NCI-H2196 (cell line): ENCODE data around the gene VPS35L.
"Not testable (repeated sequence)": the region's sequence is repeated elsewhere in the genome, so short reads cannot be mapped to it uniquely, and the experiment has no call there.

Experiments used
- DNase-seq: peaks from one replicate; lab custom pipeline; 2025; ENCODE audit not compliant: unreplicated experiment; lab: John Stamatoyannopoulos, UW

Gene VPS35L

GRCh38 chr16:19710191-19710908, 154.8 kb downstream of the VPS35L start:
- DNase-seq, result no peak

- DNase-seq, result no peak
Observed at GRCh38 chr16:19710991-19711545, 155.6 kb downstream of the VPS35L start.

GRCh38 chr16:19711643-19712042, 156.1 kb downstream of the VPS35L start:
- no peak for DNase-seq

GRCh38 chr16:19712418-19713058, 157.0 kb downstream of the VPS35L start:
- DNase-seq, result no peak

DNA sequence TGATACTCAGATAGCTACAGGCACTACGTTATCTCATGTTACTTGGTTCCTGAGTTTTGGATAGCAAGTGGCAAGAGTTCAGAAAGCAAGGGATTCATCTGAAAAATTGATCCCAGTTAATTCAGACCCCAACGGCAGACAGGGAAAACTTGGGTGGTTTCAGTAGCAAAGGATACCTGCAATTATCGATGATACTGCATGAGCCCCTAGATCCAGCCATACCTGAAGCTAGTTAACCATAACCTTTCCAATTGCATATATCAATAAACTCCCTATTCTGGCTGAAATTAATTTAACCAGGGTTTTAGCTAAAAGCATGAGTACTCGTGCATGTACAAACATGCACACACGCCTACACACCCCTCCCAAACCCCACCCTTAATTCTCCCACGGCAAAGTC, 158.2 kb downstream of the VPS35L start:
- no peak for DNase-seq

DNA sequence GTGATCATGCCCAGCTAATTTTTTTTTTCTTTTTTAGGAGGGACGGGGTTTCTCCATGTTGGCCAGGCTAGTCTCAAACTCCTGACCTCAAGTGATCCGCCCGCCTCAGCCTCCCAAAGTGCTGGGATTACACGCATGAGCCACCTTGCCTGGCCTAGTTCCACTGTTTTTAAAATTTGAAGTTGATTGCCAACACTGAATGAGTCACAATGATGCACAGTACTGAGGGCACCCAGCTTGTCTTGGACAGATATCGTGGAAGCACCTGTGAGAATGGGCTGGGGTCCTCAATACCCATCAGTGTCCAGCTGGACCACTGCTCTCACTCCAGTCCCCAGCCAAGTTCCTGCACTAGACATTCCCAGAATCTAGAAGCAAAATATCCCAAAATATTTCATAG, 160.1 kb downstream of the VPS35L start:
- no peak for DNase-seq

DNA sequence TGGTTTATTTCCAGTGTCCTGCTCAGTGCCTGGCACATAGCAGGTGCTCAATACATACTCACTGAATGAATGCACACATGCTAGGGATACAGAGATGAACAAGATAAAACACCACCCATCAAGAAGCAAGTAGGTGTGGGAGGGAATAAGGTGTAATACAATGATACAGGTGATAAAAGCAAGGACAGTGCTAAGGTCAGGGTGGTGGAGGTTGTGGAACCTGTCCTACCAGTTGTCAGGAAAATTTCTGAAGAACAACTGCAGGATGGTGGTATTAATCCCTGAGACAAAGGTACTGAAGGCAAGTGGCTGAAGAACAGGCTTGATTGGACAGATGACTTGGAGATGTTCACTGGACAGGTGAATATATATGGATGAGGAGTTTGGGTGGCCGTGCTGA, 160.7 kb downstream of the VPS35L start:
- no peak for DNase-seq

DNA sequence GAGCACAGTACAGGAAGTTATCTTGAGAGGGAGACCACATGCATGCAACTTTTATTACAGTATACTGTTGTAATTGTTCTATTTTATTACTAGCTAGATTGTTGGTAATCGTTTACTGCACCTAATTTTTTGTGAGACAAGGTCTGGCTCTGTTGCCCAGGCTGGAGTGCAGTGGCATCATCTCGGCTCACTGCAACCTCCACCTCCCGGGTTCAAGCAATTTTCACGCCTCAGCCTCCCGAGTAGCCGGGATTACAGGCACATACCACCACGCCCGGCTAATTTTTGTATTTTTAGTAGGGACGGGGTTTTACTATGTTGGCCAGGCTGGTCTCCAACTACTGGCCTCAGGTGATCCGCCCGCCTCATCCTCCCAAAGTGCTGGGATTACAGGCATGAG, 161.2 kb downstream of the VPS35L start:
- DNase-seq, result not testable (repeated sequence)

DNA sequence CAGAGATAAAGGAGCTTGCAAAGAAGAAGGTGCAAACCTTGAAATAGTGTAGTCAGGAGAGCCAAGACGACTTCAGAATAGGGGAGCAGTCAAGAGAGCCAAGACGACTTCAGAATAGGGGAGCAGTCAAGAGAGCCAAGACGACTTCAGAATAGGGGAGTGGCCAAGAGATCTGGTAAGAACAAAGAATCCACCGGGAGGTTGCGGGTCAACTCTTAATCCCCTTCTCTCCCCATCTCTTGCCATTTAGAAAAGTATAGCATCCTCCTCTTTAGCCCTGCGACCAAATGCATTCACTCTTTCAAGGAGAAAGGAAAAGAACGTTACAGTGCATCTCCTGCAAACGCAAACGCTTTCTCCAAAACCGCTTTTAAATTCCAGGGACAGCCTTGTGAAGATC, 161.8 kb downstream of the VPS35L start:
- no peak for DNase-seq

- peak; percentile 90 for DNase-seq
Observed at GRCh38 chr16:19717741-19718623, 162.5 kb downstream of the VPS35L start, which contains the start of the genes IQCK and KNOP1. TSS of gene IQCK (plus strand) at chr16:19718271. CDS start at chr16:19718307, 36 bp downstream. TSS of gene KNOP1 (minus strand) at chr16:19718227. CDS start at chr16:19715035, 3,192 bp downstream.

- no peak for DNase-seq
Observed at GRCh38 chr16:19718624-19718965, 163.1 kb downstream of the VPS35L start.

DNA sequence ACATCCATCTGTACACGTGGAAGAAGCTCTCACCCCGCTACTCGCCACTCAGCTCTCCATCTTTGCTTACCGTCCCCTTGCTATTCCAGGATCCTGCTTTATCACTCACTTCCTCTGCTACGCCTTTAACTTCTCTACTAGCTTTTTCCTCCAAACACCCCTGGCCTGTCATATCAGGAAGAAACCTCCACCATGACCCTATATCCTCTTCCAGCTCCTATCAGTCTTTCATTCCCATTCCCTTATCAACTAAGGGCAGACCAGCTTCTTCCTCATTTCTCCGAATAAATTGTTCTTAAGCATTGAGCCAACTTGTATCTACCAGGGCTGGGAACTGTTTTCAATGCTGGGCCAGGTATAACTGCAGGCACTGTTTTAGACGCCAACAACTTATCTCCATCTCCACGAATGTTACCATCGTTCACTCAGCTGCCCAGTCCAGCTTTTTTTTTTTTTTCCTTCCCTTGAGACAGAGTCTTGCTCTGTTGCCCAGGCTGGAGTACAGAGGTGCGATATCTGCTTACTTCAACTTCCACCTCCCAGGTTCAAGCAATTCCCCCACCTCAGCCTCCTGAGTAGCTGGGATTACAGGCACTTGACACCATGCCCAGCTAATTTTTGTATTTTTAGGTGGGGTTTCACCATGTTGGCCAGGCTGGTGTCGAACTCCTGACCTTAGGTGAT, 166.9 kb downstream of the VPS35L start:
- no peak for DNase-seq

DNA sequence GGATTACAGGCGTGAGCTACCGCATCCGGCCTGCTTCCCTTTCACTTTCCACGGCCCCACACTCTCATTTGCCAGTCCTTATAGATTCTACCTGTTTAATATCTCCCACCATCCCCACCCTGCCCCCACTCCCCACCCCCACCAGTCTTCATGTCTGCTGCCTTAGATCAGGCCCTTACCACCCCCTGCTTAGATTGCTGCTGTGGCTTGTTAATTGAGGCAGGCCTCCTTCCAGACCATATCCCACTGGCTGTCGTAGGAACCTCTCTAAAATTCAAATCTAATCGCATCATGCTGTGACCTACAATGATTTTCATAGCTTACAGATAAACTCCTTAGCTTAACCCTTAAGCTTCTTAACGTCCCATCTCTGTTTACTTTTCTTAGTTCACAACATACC, 167.5 kb downstream of the VPS35L start:
- no peak for DNase-seq

- no peak for DNase-seq
Observed at GRCh38 chr16:19728636-19728965, 173.1 kb downstream of the VPS35L start.

DNA sequence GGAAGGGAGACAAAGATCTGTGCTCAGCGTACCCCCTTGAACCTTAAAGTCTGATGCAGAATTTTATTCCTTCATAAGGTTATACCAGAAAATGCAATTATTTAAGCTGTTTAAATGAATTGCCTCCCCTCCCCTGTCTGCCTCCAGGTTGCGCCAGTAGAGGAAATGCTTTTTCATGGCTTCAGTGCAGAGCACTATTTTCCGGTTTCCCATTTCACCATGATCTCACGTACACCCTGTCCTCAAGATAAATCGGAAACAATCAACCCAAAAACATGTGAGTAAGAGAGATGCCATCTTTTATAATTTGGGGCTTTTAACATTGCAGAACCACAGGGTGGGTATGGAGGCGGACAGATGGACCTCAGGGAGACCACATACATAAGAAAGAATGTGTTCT, 178.0 kb downstream of the VPS35L start:
- no peak for DNase-seq

DNA sequence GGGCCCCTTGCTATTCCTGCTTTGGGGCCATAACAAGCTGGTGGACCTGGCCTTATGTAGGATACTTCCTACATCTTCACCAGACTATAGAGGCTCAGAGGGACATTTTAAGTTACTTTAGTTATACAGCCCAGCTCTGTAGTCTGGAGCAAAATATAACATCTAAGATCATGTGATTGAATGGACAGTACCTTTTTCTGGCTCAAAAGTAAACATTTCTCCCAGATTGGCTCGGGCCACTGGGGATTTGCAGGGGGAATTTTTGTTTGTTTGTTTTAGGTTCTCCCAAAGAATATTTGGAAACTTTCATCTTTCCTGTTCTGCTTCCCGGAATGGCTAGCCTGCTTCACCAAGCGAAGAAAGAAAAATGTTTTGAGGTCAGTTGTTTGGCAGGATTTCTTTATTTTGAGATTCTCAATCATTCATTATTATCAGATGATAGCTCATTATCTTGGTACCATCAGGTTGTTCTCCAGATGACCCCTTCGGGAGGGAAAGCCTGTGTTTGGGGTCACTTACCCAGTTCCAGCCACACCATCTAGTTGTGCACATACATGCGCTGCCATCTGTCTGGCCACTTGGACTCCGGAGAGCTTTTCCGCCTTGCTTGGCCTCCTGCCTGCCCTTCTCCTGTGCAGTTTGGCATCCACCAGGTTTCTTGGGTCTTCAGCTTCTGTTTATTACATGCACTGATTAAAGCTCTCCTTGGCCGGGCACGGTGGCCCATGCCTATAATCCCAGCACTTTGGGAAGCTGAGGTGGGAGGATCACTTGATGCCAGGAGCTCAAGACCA, 179.8 kb downstream of the VPS35L start:
- no peak for DNase-seq

- DNase-seq, result no peak
Observed at GRCh38 chr16:19737306-19738038, 182.0 kb downstream of the VPS35L start.

- DNase-seq, result no peak
Observed at GRCh38 chr16:19741354-19741753, 185.9 kb downstream of the VPS35L start.

DNA sequence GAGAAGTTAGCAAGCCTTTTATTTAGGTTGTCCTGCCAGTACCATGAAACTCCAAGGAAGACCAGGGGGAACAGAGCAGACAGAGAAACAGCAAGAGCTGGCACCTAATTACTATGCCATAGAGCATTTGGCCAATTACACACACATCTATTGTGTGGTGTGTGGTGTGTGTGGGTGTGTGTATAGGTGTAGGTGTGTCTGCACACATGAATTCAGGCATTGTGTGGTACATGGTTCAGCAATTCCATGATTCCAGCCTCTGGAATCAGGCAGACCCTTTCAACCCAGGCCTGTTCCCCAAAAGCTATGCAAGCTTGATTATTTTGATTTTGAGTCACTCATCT, 188.3 kb downstream of the VPS35L start:
- no peak for DNase-seq

DNA sequence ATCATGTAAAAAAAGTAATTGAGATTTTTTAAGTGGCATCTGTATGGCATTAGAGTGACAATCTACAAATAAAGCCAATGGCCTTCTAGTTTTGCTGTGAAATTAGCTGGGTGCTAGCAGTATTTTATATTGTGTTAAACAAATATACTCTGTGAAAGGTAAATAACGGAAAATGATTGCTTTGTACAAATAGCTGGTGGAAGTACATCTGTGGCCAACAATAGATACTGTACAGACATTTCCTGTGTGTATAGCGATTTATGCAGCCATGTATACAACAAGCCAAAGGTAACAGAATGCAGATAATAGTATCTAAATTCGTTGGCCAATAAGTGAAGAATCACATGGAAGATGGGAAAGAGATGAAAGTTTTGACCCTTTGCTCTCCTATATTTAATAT, 189.2 kb downstream of the VPS35L start:
- DNase-seq, result no peak
